Measurements from ENCODE around the gene SELENOI. TPM values are rescaled to one million over a fixed set of nuclear protein-coding genes. Genes with fewer than 3 reads are reported as not detected.
A peak's percentile ranks its signal among the peaks of the same experiment; 100 is the strongest.
"Not testable (repeated sequence)": the region's sequence is repeated elsewhere in the genome, so short reads cannot be mapped to it uniquely, and the experiment has no call there.

The SELENOI gene
- total RNA-seq, 1 experiment from 2014 or later = 17.6 TPM

GRCh38 chr2:26355038-26355995 lies 9.4 kb downstream of the SELENOI start:
- no peaks in the 10 kb centered on the region for H3K9me3 ChIP-seq (replicated peaks)
- peak; percentile 53 to 65 for DNase-seq (ENCODE audit: low read depth in 1 of 2, low spot score in 2 of 2)
- peak overlapping the region; percentile 22; the same call in 1 of the 2 replicates for H3K27ac ChIP-seq
- peaks cover 16% of the 10 kb centered on the region for H3K4me1 ChIP-seq (replicated peaks)
- H3K27me3 ChIP-seq (replicated peaks) = no peaks in the 10 kb centered on the region
- no peak overlapping the region for H3K4me3 ChIP-seq
- H3K36me3 ChIP-seq = peaks cover 7% of the 10 kb centered on the region

- H3K9me3 ChIP-seq (replicated peaks) = no peaks in the 10 kb centered on the region
These were observed 10.2 kb downstream of the SELENOI start for GRCh38 chr2:26356111-26356510.

GRCh38 chr2:26356771-26357170 lies 10.8 kb downstream of the SELENOI start:
- DNase-seq (ENCODE audit: low read depth in 1 of 2, low spot score in 2 of 2) = no peak
- Histone ChIP-seq H3K27ac (no peak overlapping the region), H3K4me1 (replicated peaks) (peaks cover 16% of the 10 kb centered on the region), H3K27me3 (replicated peaks) (no peaks in the 10 kb centered on the region), H3K4me3 (no peak overlapping the region), H3K9me3 (replicated peaks) (no peaks in the 10 kb centered on the region), H3K36me3 (peaks cover 7% of the 10 kb centered on the region)

More at GRCh38 chr2:26356111-26356510, 10.2 kb downstream of the SELENOI start:
- Histone ChIP-seq H3K27ac (no peak overlapping the region), H3K27me3 (replicated peaks) (no peaks in the 10 kb centered on the region), H3K36me3 (peaks cover 7% of the 10 kb centered on the region), H3K4me1 (replicated peaks) (peaks cover 16% of the 10 kb centered on the region), H3K4me3 (no peak overlapping the region)
- no peak for DNase-seq (ENCODE audit: low read depth in 1 of 2, low spot score in 2 of 2)

- no peak for DNase-seq (ENCODE audit: low read depth in 1 of 2, low spot score in 2 of 2)
- Histone ChIP-seq H3K4me1 (replicated peaks) (peaks cover 14% of the 10 kb centered on the region), H3K27ac (no peak overlapping the region), H3K4me3 (no peak overlapping the region), H3K9me3 (replicated peaks) (no peaks in the 10 kb centered on the region), H3K36me3 (peaks cover 7% of the 10 kb centered on the region), H3K27me3 (replicated peaks) (no peaks in the 10 kb centered on the region)
These were observed 14.0 kb downstream of the SELENOI start for GRCh38 chr2:26359886-26360473.

GRCh38 chr2:26363323-26363722 lies 17.4 kb downstream of the SELENOI start:
- Histone ChIP-seq H3K36me3 (peaks cover 6% of the 10 kb centered on the region), H3K4me1 (replicated peaks) (no peaks in the 10 kb centered on the region), H3K27me3 (replicated peaks) (no peaks in the 10 kb centered on the region), H3K9me3 (replicated peaks) (no peaks in the 10 kb centered on the region), H3K4me3 (no peak overlapping the region), H3K27ac (no peak overlapping the region)
- no peak for DNase-seq (ENCODE audit: low read depth in 1 of 2, low spot score in 2 of 2)

- Histone ChIP-seq H3K4me1 (replicated peaks) (no peaks in the 10 kb centered on the region), H3K9me3 (replicated peaks) (no peaks in the 10 kb centered on the region), H3K27ac (no peak overlapping the region), H3K27me3 (replicated peaks) (no peaks in the 10 kb centered on the region), H3K4me3 (no peak overlapping the region), H3K36me3 (peaks cover 6% of the 10 kb centered on the region)
- no peak for DNase-seq (ENCODE audit: low read depth in 1 of 2, low spot score in 2 of 2)
These were observed 18.0 kb downstream of the SELENOI start for GRCh38 chr2:26363958-26364357.

GRCh38 chr2:26364669-26365068 lies 18.7 kb downstream of the SELENOI start:
- peaks cover 10% of the 10 kb centered on the region for H3K36me3 ChIP-seq
- H3K27ac ChIP-seq = no peak overlapping the region
- no peaks in the 10 kb centered on the region for H3K4me1 ChIP-seq (replicated peaks)
- no peak for DNase-seq (ENCODE audit: low read depth in 1 of 2, low spot score in 2 of 2)
- H3K4me3 ChIP-seq = no peak overlapping the region
- H3K27me3 ChIP-seq (replicated peaks) = no peaks in the 10 kb centered on the region
- no peaks in the 10 kb centered on the region for H3K9me3 ChIP-seq (replicated peaks)

GRCh38 chr2:26366957-26367356 lies 21.0 kb downstream of the SELENOI start:
- Histone ChIP-seq H3K27ac (no peak overlapping the region), H3K27me3 (replicated peaks) (no peaks in the 10 kb centered on the region), H3K36me3 (peaks cover 10% of the 10 kb centered on the region), H3K4me3 (no peak overlapping the region), H3K9me3 (replicated peaks) (no peaks in the 10 kb centered on the region), H3K4me1 (replicated peaks) (no peaks in the 10 kb centered on the region)
- DNase-seq (ENCODE audit: low read depth in 1 of 2, low spot score in 2 of 2) = no peak

- not testable (repeated sequence) for DNase-seq (ENCODE audit: low read depth in 1 of 2, low spot score in 2 of 2); H3K4me3 ChIP-seq; H3K4me1 ChIP-seq (replicated peaks); H3K27me3 ChIP-seq (replicated peaks); H3K27ac ChIP-seq; H3K9me3 ChIP-seq (replicated peaks)
- H3K36me3 ChIP-seq = peaks cover 16% of the 10 kb centered on the region
These were observed 23.7 kb downstream of the SELENOI start for GRCh38 chr2:26369664-26370063.

- not testable (repeated sequence) for H3K4me1 ChIP-seq (replicated peaks); H3K9me3 ChIP-seq (replicated peaks); H3K27me3 ChIP-seq (replicated peaks); H3K4me3 ChIP-seq; H3K27ac ChIP-seq; DNase-seq (ENCODE audit: low read depth in 1 of 2, low spot score in 2 of 2)
- peaks cover 25% of the 10 kb centered on the region for H3K36me3 ChIP-seq
These were observed 25.0 kb downstream of the SELENOI start for GRCh38 chr2:26370909-26371308.

GRCh38 chr2:26376799-26377198 lies 30.9 kb downstream of the SELENOI start:
- no peaks in the 10 kb centered on the region for H3K9me3 ChIP-seq (replicated peaks)
- DNase-seq (ENCODE audit: low read depth in 1 of 2, low spot score in 2 of 2) = no peak
- no peak overlapping the region for H3K4me3 ChIP-seq
- H3K4me1 ChIP-seq (replicated peaks) = no peaks in the 10 kb centered on the region
- H3K27ac ChIP-seq = no peak overlapping the region
- no peaks in the 10 kb centered on the region for H3K27me3 ChIP-seq (replicated peaks)
- H3K36me3 ChIP-seq = peaks cover 19% of the 10 kb centered on the region

- no peak overlapping the region for H3K4me3 ChIP-seq
- H3K27me3 ChIP-seq (replicated peaks) = no peaks in the 10 kb centered on the region
- H3K36me3 ChIP-seq = peaks cover 7% of the 10 kb centered on the region
These were observed 34.3 kb downstream of the SELENOI start for GRCh38 chr2:26380281-26380680.

GRCh38 chr2:26382564-26382963 lies 36.6 kb downstream of the SELENOI start:
- no peak for DNase-seq (ENCODE audit: low read depth in 1 of 2, low spot score in 2 of 2)
- Histone ChIP-seq H3K27ac (no peak overlapping the region), H3K4me3 (no peak overlapping the region), H3K9me3 (replicated peaks) (no peaks in the 10 kb centered on the region), H3K4me1 (replicated peaks) (no peaks in the 10 kb centered on the region), H3K36me3 (peaks cover 8% of the 10 kb centered on the region; the same call in 1 of the 2 replicates), H3K27me3 (replicated peaks) (no peaks in the 10 kb centered on the region)

More at GRCh38 chr2:26380281-26380680, 34.3 kb downstream of the SELENOI start:
- Histone ChIP-seq H3K4me1 (replicated peaks) (no peaks in the 10 kb centered on the region), H3K27ac (no peak overlapping the region), H3K9me3 (replicated peaks) (no peaks in the 10 kb centered on the region)
- DNase-seq (ENCODE audit: low read depth in 1 of 2, low spot score in 2 of 2) = no peak

- H3K27ac ChIP-seq = no peak overlapping the region
- no peaks in the 10 kb centered on the region for H3K4me1 ChIP-seq (replicated peaks)
- no peak overlapping the region for H3K4me3 ChIP-seq
- H3K9me3 ChIP-seq (replicated peaks) = no peaks in the 10 kb centered on the region
- H3K27me3 ChIP-seq (replicated peaks) = no peaks in the 10 kb centered on the region
- H3K36me3 ChIP-seq = peaks cover 13% of the 10 kb centered on the region; the same call in 1 of the 2 replicates
- DNase-seq (ENCODE audit: low read depth in 1 of 2, low spot score in 2 of 2) = no peak
These were observed 38.2 kb downstream of the SELENOI start for GRCh38 chr2:26384183-26384582.
